ENCODE measurements around the gene FGFR3. TPM values are rescaled to one million over a fixed set of nuclear protein-coding genes. Genes with fewer than 3 reads are reported as not detected.

FGFR3 gene
- total and polyA plus RNA-seq, 9 of the 15 experiments (the other 6 are each of a cell fraction or from before 2014, with no cell fraction given), result 1.2 to 60.4 (median 12.7) TPM

GRCh38 chr4:1856071-1856942 lies 63.2 kb downstream of the FGFR3 start, which contains the start of gene LETM1 (continued):
- TF ChIP-seq ARID3B (CRISPR knock-in tag; IDR thresholded peaks at IDR 0.05; ENCODE audit: borderline replicate concordance), result no peak
- peak; percentile 92 for TF ChIP-seq CTBP1 (IDR thresholded peaks at IDR 0.05; ENCODE audit: borderline replicate concordance)
- TF ChIP-seq BMI1 (IDR thresholded peaks at IDR 0.05; ENCODE audit: low read length), result no peak
- no peak for TF ChIP-seq ZNF431 (CRISPR knock-in tag; IDR thresholded peaks at IDR 0.05)
- peak; percentile 92 for TF ChIP-seq GABPB1 (CRISPR knock-in tag; IDR thresholded peaks at IDR 0.05)
- TF ChIP-seq TOE1 (IDR thresholded peaks at IDR 0.05; ENCODE audit: borderline replicate concordance), result 0 out of 2 replicates have a peak, but pooled peaks have one; percentile 18
- TF ChIP-seq TOE1 (CRISPR knock-in tag; IDR thresholded peaks at IDR 0.05; ENCODE audit: borderline replicate concordance, low read depth), result 0 out of 2 replicates have a peak, but pooled peaks have one; percentile 36
- peak; percentile 39 for TF ChIP-seq CTCFL (IDR thresholded peaks at IDR 0.05; ENCODE audit: borderline replicate concordance, insufficient read depth, low read depth, low read length, poor library complexity, severe bottlenecking)
- TF ChIP-seq MAZ (CRISPR knock-in tag; conservative IDR thresholded peaks at IDR 0.05 in 1 of 2, IDR thresholded peaks at IDR 0.05 in 1 of 2), result peak; percentile 56 to 64
- TF ChIP-seq RBM22 (IDR thresholded peaks at IDR 0.05; ENCODE audit: low read depth, low read length, poor library complexity, severe bottlenecking), result peak; percentile 69
- TF ChIP-seq FOXK1 (CRISPR knock-in tag; IDR thresholded peaks at IDR 0.05; ENCODE audit: borderline replicate concordance), result peak; percentile 46; the same call in 1 of the 2 replicates
- TF ChIP-seq HDAC8 (tag; IDR thresholded peaks at IDR 0.05), result no peak; the same call in none of the 2 replicates
- TF ChIP-seq ZBED1 (IDR thresholded peaks at IDR 0.05), result no peak
- no peak for TF ChIP-seq E2F8 (IDR thresholded peaks at IDR 0.05; ENCODE audit: low read depth, partially characterized antibody)
- TF ChIP-seq SETDB1 (IDR thresholded peaks at IDR 0.05; ENCODE audit: low read length), result peak; percentile 68
- TF ChIP-seq FOXP1 (CRISPR knock-in tag; IDR thresholded peaks at IDR 0.05), result 0 out of 2 replicates have a peak, but pooled peaks have one; percentile 52
- peak in 1 of 2 experiments; percentile 88; a peak in 2 of 4 replicates for TF ChIP-seq MLLT1 (IDR thresholded peaks at IDR 0.05)
- no peak for TF ChIP-seq FOXJ3 (CRISPR knock-in tag; IDR thresholded peaks at IDR 0.05)
- TF ChIP-seq CXXC5 (CRISPR knock-in tag; IDR thresholded peaks at IDR 0.05), result peak; percentile 96
